RWPE2 (cell line): ENCODE data around the gene CAMSAP3.

Experiments
- ATAC-seq: fragments of 200-7000 bp; cut with Tn5 transposase; 3 replicates; pipeline ENCODE4 v1.9.1; 2021; ENCODE audit warnings: low read depth
- DNase-seq: peaks from one replicate; pipeline ENCODE4 v3.0.0-alpha.2; 2020; ENCODE audit warnings: low spot score
- H3K27ac ChIP-seq: fragments of 450-650 bp; 2 replicates; pipeline ENCODE4 v1.5.1; 2017; ENCODE audit warnings: mild to moderate bottlenecking; ENCODE audit not compliant: poor library complexity, severe bottlenecking
- H3K27me3 ChIP-seq: fragments of 250-450 bp; sonication (Bioruptor Pico); 2 replicates; pipeline ENCODE4 v1.5.1; 2021; ENCODE audit warnings: mild to moderate bottlenecking, moderate library complexity; ENCODE audit not compliant: insufficient read depth, poor library complexity, severe bottlenecking
- H3K36me3 ChIP-seq: fragments of 250-450 bp; sonication (Bioruptor Pico); 2 replicates; pipeline ENCODE4 v1.5.1; 2020; ENCODE audit warnings: low read depth, mild to moderate bottlenecking, moderate library complexity
- H3K4me1 ChIP-seq: fragments of 250-450 bp; sonication (Bioruptor Pico); 2 replicates; pipeline ENCODE4 v1.5.1; 2021; ENCODE audit warnings: mild to moderate bottlenecking, moderate library complexity; ENCODE audit not compliant: insufficient read depth, poor library complexity, severe bottlenecking
- H3K4me3 ChIP-seq: fragments of 250-450 bp; sonication (Bioruptor Pico); 2 replicates; pipeline ENCODE4 v1.5.1; 2021; ENCODE audit warnings: mild to moderate bottlenecking, moderate library complexity; ENCODE audit not compliant: severe bottlenecking
- H3K9me3 ChIP-seq: fragments of 250-450 bp; sonication (Bioruptor Pico); 2 replicates; pipeline ENCODE4 v1.5.1; 2021; ENCODE audit warnings: mild to moderate bottlenecking, moderate library complexity; ENCODE audit not compliant: severe bottlenecking
- CTCF ChIP-seq: fragments of 450-650 bp; IDR thresholded peaks from one replicate; pipeline ENCODE4 v1.5.1; 2017; ENCODE audit warnings: mild to moderate bottlenecking, moderate library complexity; ENCODE audit not compliant: poor library complexity, severe bottlenecking

CAMSAP3 gene

GRCh38 chr19:7620442-7621412, 25.1 kb downstream of the CAMSAP3 start:
- H3K9me3 ChIP-seq, result no peaks in the 10 kb centered on the region
- H3K27me3 ChIP-seq, result no peaks in the 10 kb centered on the region
- H3K4me3 ChIP-seq, result no peak overlapping the region
- peaks cover 28% of the 10 kb centered on the region for H3K36me3 ChIP-seq
- TF ChIP-seq CTCF, result no peak
- no peaks in the 10 kb centered on the region for H3K4me1 ChIP-seq
- no peak for ATAC-seq
- no peak overlapping the region for H3K27ac ChIP-seq
- no peak for DNase-seq

- no peak for DNase-seq
- ATAC-seq, result no peak
- H3K4me3 ChIP-seq, result no peak overlapping the region
- no peak overlapping the region for H3K27ac ChIP-seq
- H3K9me3 ChIP-seq, result no peaks in the 10 kb centered on the region
- peaks cover 47% of the 10 kb centered on the region for H3K36me3 ChIP-seq
- H3K4me1 ChIP-seq, result no peaks in the 10 kb centered on the region
- no peak for TF ChIP-seq CTCF
- no peaks in the 10 kb centered on the region for H3K27me3 ChIP-seq
Observed at GRCh38 chr19:7622933-7623685, 27.4 kb downstream of the CAMSAP3 start.

GRCh38 chr19:7623725-7624603, 28.3 kb downstream of the CAMSAP3 start:
- no peaks in the 10 kb centered on the region for H3K9me3 ChIP-seq
- no peaks in the 10 kb centered on the region for H3K27me3 ChIP-seq
- no peak overlapping the region for H3K27ac ChIP-seq
- H3K36me3 ChIP-seq, result peaks cover 47% of the 10 kb centered on the region
- H3K4me3 ChIP-seq, result no peak overlapping the region
- ATAC-seq (no peak), DNase-seq (no peak)
- no peak for TF ChIP-seq CTCF
- no peaks in the 10 kb centered on the region for H3K4me1 ChIP-seq

- DNase-seq (no peak), ATAC-seq (no peak)
- no peak overlapping the region for H3K4me3 ChIP-seq
- no peak for TF ChIP-seq CTCF
- H3K27ac ChIP-seq, result no peak overlapping the region
- no peaks in the 10 kb centered on the region for H3K9me3 ChIP-seq
- H3K27me3 ChIP-seq, result no peaks in the 10 kb centered on the region
- no peaks in the 10 kb centered on the region for H3K4me1 ChIP-seq
- H3K36me3 ChIP-seq, result peaks cover 46% of the 10 kb centered on the region
Observed at GRCh38 chr19:7624810-7625209, 29.1 kb downstream of the CAMSAP3 start.
